ENCODE measurements around the gene MUCL1.

MUCL1 gene

GRCh38 chr12:54891717-54892478, 37.6 kb downstream of the MUCL1 start:
- DNase-seq = no peak

Measured in nucleus accumbens (tissue), 56 donors.